Measurements from ENCODE around the gene PEPD.
A peak's percentile ranks its signal among the peaks of the same experiment; 100 is the strongest.

The PEPD gene

DNA sequence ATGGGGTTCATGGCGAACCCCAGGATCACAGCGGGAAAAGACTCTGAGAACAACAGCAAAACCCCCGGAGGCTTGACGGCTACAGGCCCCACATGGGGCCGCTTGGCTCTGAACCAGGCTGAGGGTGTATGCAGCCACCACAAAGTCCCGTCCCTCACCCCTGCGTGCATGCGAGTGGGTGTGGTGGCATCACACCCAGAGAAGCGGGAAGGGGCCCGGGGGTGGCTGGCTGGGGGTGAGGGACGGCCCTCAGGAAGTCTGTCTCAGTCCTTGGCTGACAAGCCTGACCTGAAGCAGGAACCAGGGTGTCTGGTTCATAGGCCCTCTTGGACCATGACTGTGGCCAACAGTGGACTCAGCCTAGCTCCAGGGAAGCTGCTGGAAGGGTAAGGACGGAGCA, 113.9 kb downstream of the PEPD start:
- DNase-seq (ENCODE audit: low read depth) = no peak

DNA sequence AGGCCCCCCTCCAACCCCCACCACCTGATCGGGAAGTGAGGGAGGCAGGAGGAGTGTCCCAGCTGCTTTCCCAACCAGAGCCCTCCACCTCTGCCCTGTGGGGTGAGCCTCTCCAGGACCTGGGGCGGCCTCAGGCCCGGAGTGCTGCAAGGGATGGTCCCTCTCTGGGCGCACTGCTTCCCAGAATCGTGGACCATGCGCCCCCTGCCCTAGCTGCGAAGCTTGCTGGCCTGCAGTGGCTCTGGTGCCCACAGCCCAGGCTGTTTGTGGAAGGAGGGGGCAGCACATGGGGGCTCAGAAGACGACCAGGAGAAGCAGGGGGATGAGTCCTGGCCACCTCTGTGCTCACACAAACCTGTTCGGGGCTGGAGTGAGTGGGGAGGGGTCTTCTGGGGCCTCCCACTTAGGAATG, 114.4 kb downstream of the PEPD start:
- no peak for DNase-seq (ENCODE audit: low read depth)

DNA sequence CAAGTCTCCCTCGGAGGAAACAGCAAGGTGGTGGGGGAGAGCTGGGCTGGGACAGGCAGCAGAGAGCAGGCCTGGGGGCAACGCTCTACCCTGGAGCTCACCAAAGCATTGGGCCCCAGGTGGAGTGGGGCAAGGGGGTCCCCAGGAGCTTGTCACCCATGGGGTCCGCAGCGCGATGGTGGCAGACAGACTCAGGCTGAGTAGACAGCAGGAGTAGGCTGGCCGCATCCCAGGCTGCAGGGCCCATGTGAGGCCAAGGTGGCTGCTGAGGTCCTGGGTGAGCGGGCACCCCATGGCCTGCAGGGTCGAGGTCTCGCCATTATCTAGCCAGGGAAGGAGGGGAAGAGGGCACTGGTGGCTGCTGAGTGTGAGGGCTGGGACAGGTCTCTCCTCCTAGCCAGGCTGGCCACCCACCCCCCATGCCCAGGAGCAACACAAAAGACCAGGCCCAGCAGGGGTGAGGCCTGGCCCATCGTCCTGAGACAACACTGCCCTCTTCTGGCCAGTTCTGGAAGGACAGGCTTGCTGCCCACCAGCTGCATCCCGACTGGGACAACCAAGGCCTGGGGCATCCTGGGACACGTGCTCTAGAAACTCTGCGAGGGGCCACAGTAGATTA, 115.0 kb downstream of the PEPD start:
- DNase-seq (ENCODE audit: low read depth) = peak; percentile 22

DNA sequence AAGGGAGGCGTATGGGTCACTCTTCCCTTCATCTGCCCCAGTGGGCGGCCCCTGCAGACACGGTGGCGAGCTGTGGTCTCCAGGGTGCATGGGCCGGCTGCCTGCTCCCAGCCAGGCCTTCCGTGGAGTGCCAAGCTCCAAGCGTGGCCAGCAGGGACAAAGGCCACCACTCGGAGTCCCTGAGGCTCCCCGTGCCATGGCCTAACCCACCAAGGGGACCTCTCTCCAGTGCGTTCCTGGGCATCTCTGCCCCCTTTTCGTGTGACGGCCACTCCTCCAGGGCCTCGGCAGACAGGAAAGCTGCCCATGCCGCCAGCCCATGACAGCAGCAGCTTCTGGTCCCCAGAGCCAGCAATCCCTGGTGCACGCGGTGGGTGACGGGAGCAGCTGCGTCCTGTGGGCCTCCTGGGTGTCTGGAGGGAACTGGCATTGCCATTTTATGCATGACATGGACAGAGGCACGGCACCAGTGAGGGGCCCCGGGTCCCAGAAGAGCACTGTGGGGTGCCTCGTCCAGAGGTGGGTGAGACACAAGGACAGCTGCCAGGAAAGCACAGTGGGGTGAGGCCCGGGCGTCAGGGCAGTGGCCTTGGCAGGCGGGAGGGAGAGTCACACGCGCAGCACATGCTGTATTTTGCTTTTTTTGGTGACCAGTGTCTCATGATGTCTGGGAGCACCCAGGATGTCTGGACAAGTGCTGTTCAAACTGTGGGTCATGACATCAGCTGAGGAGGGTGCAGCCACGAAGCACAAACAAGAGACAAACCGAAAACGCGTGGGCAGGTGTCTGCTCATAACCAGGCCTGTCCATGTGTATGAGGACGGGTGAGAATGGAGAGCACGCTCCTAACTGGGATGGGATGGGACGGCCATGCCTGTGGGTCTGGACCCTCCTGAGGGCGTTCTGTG, 115.8 kb downstream of the PEPD start:
- DNase-seq (ENCODE audit: low read depth) = no peak

DNA sequence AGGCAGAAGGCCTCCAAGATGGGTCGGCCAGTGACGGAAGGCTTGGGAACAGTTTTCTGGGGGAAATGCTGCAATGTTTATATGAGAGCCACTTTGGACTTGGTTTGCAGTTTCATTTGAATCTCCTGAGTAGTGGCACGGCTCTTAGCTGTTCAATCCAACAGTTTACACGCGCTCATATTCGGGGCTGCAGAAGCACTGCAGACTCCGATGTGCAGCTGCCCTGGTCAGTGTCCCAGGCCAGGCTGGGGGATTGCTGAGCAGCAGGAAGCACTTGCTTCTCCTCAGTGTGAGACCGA, 116.4 kb downstream of the PEPD start:
- no peak for DNase-seq (ENCODE audit: low read depth)

DNA sequence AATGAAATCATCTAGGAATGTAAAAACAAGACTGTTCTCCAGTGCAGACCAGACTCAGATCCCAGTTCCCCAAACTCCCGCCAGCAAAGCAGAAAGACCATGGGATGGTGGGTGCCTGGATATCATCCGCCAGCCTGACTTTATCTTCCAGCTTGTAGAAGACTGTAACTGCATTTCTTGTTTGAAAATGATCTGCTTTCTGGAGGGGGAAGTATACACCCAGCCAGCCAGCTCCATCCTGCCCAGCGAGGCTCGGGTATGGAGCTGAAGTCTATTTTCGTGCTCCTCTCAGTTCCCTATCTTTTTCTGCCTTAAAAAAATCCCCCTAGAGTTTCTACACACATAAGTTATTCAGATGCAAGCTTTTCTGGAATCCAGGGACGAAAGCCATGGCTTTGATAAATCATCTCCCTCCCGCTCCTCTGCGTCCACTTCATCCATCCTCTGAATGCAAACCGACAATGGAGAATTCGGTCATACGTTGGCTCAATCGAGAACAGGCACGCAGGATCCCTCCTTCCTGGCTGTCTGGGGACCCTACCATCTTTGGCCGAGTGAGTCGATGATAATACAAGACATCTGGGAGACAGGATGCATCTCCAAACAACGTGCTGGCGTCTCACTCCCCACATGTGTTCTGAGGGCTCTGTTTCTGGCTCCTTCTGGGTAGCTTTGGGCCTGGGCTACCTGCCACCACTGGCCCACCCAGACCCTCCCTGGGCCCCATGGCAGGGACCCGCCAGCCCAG, 116.9 kb downstream of the PEPD start:
- no peak for DNase-seq (ENCODE audit: low read depth)

DNA sequence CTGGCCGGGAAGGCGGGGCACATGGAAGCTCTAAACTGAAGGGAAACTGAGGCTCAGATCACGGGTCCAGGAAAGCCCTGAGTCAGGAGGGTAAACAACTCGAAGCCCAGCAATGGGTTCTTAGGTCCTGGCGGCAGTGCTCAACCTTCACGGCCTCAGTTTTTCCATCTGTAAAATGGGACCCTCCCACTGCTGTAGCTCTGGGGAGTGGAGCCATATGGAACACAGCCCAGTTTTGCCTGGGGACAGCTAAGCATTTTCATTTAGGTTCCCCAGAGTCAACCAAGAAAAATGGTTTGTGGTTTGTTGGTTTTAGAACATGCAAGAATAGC, 117.7 kb downstream of the PEPD start:
- no peak for DNase-seq (ENCODE audit: low read depth)

DNA sequence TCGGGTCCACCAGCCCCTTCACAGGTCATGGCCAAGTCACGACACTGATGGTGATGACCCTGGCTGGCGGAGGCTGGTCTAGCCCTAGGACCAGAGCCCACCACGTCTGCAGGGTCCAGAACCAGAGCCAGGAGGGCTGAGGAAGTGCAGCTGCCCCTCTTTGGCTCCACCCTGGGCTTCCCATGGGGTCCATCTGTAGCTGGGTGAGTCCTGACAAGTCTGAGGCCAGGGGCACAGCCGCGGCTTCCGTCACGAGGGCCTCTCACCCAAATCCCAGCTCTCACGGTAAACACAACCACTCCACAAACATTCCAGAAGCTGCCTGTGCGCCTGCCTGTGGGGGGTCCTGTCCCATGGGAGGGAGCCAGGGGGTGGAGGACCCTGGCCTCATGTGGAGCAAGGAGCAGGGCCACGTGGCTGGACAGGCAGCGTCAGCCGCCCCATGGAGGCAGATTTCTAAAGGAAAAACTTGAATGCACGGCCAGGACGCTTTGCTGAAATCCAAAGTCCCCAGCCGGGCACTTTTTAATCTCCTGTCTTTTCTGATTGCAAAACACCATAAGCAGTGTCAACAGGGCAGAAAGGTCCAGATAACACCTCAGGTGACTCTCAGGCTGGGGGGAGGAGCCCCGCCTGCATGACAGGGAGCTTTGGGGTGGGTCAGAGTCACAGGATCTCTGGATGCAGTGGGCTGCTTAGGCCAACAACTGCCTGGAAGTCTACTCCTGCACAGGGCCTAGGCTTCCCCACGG, 118.2 kb downstream of the PEPD start:
- no peak for DNase-seq (ENCODE audit: low read depth)

DNA sequence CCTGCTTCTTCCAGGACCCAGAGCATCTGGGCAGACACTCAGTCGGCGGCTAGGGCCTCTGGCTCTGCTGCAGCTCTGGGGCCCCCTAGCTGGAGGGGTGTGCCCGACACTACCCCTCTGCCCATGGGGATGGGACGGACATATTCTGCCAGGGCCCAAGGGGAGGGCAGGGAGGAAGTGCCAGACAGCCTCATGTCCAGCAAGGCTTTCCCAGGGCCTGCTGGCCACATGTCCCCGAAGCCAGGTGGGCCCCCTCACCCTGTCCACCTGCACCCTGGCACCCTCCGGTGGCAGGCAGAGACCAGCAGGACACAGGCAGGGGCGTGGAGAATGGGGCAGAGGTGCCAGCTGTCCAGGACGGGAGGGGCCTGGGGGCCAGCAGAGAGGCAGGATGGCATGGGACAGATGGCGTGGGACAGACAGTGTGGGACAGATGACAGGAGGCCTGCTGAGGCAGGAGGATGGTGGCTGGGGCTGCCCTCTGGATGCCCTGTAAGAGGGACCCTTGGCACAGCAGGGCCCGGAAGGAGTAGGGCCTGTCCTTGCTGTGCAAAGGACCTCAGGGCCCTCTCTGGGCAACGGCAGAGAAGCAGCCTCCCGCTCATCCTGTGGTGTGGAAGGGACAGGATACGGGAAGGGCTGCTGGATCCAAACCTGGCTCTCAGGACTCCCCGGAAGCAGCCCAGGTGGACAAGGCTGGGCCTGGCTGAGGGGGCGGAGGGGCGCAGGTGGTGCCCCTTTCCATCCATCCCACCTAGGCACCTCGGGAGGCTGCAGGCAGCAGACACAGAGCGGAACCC, 119.0 kb downstream of the PEPD start:
- no peak for DNase-seq (ENCODE audit: low read depth)

DNA sequence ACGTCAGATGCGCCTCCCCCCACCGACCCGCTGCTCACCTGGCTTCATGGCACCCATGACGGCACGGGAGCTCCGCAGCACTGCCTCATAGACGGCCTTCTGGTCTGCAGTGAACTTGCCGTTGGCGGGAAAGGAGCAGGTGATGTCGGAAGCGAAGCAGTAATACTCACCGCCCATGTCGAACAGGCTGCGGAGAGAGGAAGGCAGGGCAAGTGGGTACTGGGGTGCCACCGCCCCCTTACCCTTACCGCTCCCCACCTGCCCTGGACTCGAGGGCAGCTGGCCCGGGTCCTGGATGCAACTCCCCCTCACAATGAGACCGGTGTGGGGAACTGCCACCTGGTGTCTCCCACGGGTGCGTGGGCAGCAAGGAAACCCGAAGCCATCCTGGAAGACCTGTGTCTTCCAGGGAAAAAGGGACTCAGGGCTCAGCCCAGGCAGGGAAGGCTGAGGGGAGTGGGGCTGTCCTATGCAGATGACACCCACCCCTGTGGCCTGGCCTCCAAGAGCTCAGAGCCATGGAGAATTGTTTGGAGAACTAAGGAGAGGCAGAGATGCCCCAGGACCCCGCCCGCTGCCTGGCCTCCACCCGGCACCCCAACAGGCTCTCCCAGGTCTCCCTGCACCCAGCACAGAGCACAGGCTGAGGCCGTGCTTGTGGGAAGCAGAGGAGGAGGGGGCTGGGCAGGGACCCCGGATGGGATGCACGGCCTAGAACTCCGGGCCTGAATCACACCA, 119.7 kb downstream of the PEPD start:
- DNase-seq (ENCODE audit: low read depth) = no peak

DNA sequence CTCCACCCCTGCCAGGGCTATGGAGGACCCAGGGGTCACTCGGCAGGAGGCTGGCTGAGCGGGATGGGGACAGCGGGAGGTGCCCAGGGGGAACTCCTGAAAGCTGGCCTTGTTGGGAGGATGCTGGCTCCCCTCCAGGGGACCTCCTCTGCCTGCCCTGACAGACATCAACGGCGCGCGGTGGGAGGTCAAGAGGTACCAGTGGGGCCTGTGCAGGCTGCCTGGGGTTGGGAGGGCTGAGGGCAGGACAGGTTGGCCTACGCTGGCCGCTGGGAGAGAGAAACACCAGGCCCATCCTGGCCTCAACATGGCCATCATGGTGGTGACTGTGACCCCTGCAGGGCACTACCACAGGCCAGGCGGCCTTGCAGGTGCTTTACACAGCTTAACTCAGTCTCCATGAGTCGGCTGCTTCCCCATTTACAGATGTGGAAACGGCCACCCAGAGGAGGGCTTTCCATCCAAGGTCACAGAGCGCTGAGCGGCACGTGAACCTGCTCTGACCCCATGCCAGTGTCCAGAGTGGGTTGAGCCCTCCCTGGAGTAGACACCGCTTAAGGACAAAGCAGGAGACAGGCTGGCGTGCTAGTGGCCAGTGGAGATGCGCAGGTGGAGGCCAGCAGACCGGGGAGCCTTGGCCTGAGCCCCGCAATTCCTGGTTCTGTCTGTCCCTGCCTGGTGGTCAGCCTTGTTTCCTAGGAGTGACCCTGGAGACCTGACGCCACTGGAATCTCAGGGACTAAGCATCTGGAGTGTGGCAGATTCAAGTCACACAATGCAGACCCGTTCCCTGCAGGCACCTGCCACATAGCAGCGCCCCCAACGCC, 120.5 kb downstream of the PEPD start:
- DNase-seq (ENCODE audit: low read depth) = no peak

DNA sequence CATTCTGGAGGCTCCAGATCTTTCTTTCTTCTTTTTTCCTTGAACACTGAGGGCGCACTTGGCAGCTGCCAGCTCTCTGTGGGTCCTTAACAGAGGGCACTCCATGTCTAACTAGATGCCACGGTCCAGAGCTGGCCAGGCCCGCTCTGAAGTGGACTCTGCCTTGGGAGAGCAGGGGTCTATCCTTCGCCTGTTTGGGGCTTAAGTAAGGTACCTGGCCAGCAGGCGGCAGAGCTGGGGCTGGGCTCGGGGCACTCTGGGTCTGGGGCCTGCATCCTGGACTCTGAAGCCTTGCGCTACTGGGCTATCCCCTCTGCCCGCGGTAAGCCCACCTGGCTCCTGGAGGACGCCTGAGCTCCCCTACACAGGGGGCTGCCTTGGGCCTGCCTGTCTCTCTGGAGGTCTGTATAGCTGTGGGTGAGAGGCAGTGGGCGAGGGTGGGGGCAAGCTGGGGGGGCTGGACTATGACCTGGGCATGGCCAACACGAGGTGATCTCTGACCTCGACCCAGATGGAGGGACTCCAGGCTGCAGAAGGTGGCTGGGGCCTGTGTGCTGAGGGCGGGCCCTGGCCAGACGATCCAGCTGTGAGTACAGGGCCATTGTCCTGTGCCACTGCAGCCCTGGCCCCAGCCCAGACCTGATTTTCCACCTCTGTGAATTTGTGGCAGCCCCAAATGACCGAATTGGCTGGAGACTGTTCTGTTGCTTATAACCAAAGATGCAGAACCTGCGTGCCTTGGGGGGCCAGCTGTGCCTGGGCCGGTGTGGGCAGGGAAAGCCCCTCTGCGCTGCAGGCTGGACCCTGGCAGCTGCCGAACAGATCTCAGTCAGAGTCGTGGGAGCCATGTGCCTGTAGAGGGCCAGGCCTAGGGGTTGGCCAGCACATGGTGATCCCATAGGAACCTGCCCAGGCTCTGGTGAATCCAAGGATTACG, 121.6 kb downstream of the PEPD start:
- no peak for DNase-seq (ENCODE audit: low read depth)

DNA sequence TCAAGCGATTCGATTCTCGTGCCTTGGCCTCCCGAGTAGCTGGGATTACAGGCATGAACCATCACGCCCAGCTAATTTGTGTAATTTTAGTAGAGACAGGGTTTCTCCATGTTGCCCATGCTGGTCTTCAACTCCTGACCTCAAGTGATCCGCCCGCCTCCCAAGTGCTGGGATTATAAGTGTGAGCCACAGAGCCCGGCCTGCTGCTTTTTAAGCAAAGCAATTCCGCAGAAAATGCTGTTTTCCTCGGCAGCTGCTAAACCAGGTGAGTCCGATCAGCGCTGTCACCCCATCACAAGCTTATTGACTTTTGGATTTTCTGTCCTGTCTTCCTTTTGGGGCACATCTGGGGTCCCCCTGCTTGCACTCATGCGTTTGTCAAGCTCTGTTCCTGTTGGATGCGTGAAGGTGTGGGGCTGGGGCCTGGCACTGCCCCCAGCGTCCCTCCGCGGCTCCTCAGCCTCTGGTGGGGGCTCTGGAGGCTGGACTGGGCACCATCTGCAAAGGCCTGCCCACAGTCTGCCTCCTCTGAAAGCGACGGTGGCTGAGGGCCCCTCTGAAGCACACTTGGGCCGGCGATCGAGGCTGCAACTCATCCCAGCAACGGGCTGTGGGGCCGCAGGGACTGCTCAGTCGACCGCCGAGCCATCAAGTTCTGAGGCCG, 122.4 kb downstream of the PEPD start:
- DNase-seq (ENCODE audit: low read depth) = no peak

DNA sequence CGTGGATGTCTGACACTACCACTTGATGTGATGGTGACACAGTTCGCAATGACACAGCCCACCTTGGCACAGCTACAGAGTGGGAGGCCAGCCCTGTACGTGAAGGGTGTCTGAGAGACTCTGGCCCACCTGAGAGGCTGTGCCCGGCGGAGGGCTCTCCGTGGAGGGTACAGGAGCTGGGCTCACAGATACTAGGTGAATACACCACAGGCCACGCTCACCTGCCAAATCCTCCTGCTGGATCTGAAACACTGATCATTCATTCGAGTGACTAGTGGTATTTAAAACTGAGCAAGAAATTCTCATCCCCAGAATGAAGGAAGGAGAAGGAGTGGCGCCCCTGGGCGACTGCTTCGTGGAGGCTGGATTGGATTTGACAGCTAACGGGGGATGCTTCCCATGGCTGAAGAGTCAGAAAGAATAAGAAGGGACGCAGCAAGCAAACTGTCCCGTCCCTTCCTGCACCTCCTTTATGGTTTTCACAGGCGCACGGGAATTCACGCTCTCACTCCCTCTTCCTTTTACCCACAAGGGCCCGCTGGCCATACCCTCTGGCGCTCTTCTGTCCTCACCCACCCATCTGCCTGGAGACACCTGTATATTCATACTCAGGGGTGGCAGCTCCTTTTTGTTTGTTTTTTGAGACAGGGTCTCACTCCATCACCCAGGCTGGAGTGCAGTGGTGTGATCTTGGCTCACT, 123.1 kb downstream of the PEPD start:
- no peak for DNase-seq (ENCODE audit: low read depth)

DNA sequence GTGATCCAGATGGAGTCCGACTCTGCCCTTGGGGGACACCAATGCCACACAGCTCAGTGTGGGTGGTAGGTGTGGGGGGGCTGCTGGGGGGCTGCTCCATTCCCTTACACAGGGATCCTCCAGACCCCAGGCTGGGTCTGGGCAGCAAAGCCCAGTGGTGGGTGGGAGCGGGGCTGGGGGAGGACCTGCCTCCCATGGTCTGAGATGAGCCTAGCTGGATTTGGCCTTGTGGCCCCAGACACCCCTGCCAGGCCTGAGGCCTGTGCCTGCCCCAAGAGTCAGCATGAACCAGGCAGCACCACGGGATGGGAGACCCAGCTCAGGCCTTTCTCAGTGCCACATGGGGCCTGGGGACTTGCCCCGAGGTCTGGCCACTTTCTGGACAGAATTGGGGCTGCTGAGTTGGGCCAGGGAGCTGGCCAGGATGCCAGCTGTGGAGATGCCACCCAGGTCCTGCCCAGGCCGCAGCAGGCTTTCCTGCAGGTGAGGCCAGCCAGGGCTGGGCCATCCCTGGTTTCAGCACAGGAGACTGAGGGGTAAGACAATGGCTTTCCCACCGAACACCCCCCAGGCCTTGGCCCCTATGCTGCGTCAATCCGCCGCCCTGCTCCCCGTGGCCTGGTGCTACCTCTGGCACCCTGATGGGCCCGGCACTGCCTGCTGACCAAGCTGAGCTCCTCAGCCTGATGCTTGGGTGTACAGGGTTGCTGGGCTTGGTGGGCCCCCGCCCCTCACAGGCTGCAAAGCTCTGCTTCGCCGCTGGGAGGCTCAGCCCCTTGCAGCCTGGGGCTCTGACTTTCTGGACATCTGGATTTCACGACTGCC, 123.8 kb downstream of the PEPD start:
- DNase-seq (ENCODE audit: low read depth) = no peak

DNA sequence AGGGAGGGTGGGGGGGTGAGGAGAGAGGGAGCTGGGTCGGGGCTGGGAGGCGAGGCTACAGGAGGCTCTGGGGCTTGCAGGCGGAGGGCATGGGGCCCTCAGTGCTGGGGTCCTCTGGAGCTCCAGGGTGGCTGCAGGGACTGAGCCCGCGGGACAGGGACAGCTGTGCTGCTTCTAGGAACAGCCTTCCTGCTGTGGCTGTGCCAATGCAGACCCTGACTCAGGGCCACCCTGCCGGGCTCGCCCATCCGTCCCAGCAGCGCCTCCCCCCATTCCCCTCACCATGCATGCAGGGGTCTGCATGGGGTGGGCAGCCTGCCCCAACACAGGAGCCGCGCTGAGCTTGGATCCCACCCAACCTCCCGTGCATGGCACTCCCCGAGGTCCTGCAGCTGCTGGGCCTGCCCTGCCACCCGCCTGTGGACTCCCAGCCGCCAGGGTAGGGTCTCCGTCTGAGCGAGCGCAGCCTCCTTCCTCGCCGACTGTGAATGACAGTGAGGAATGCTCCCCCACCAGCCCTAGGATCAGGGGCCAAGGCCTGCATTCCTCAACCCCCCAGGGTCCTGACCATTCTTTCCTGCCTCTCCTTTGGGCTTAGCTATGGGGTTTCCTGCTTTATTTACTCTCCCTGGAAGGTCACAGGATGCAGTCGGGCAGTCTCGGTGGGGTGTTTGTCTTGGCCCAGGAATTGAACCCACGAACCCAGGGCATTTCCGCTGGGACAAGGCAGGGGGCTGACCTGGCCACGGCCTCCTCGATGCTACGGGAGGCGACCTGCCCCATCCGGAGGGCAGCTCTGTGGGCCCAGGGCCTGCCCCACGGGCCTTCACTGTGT, 124.7 kb downstream of the PEPD start:
- DNase-seq (ENCODE audit: low read depth) = no peak
